H1 (cell line): ENCODE results near the gene LRRC42. TPM values are rescaled to one million over a fixed set of nuclear protein-coding genes. Genes with fewer than 3 reads are reported as not detected.

Experiments used
- CTCF ChIA-PET: fragments of 300-600 bp; sonication (Branson Sonifier 250); formaldehyde crosslinking; loops from one replicate; lab custom pipeline; 2021; ENCODE audit not compliant: partially characterized antibody; lab: Charles Lee
- POLR2A ChIA-PET: fragments of 300-600 bp; sonication (Branson Sonifier 250); formaldehyde crosslinking; loops from one replicate; lab custom pipeline; 2021; ENCODE audit warnings: inconsistent platforms; ENCODE audit not compliant: partially characterized antibody; lab: Charles Lee
- DNase-seq, 2 experiments: peaks; one replicate each; pipeline versions ENCODE4 v3.0.0 to v3.0.0-alpha.2; 2010 to 2022; ENCODE audit warnings: low spot score in 2 of 2, low read depth in 1 of 2, mixed read lengths in 1 of 2
- FAIRE-seq: peaks from 2 replicates; lab custom pipeline; 2011; peaks lifted over from hg19 to GRCh38; lab: Jason Lieb, UNC
- H2AFZ ChIP-seq: 2 replicates; pipeline ENCODE4 v1.8.1; 2012; ENCODE audit warnings: low read length, inconsistent platforms
- H2AK5ac ChIP-seq: 2 replicates; pipeline ENCODE4 v1.6.1; 2013; ENCODE audit warnings: low read depth, low read length
- H2BK120ac ChIP-seq: replicated peaks from 2 replicates; pipeline ENCODE3; 2013; ENCODE audit warnings: low read depth, low read length, inconsistent platforms
- H2BK12ac ChIP-seq: 2 replicates; pipeline ENCODE4 v1.6.1; 2013; ENCODE audit warnings: low read depth, low read length
- H2BK15ac ChIP-seq: 2 replicates; pipeline ENCODE4 v1.6.1; 2013; ENCODE audit warnings: low read length
- H2BK20ac ChIP-seq: 2 replicates; pipeline ENCODE4 v1.6.1; 2013; ENCODE audit warnings: low read length
- H2BK5ac ChIP-seq: 2 replicates; pipeline ENCODE4 v1.6.1; 2013; ENCODE audit warnings: low read depth, low read length
- H3K14ac ChIP-seq: 2 replicates; pipeline ENCODE4 v1.6.1; 2013; ENCODE audit warnings: inconsistent platforms; ENCODE audit not compliant: insufficient read length
- H3K18ac ChIP-seq: 2 replicates; pipeline ENCODE4 v1.6.1; 2013; ENCODE audit warnings: low read length; ENCODE audit errors: extremely low read depth
- H3K23ac ChIP-seq: 2 replicates; pipeline ENCODE4 v1.6.1; 2013; ENCODE audit warnings: inconsistent platforms; ENCODE audit not compliant: insufficient read length
- H3K23me2 ChIP-seq: 2 replicates; pipeline ENCODE4 v1.6.1; 2013; ENCODE audit warnings: low read depth, low read length
- H3K27ac ChIP-seq: 2 replicates; pipeline ENCODE4 v1.6.1; 2011; ENCODE audit warnings: low read depth, low read length, inconsistent platforms
- H3K27me3 ChIP-seq, 4 experiments: replicated peaks in 1 of 4; 1 replicate in 1 of 4; 2 replicates in 3 of 4; pipeline versions ENCODE4 v1.6.1 to v1.8.1; 2011 to 2013; ENCODE audit warnings: low read length in 3 of 4, mild to moderate bottlenecking in 3 of 4, inconsistent platforms in 2 of 4, mixed read lengths in 2 of 4, moderate library complexity in 1 of 4; ENCODE audit not compliant: control insufficient read depth in 3 of 4, insufficient read depth in 3 of 4; ENCODE audit errors: extremely low read depth in 1 of 4
- H3K36me3 ChIP-seq, 4 experiments: 2 replicates each; pipeline versions ENCODE4 v1.6.1 to v1.8.1; 2011 to 2013; ENCODE audit warnings: mild to moderate bottlenecking in 4 of 4, low read length in 3 of 4, moderate library complexity in 2 of 4, control low read depth in 1 of 4, inconsistent platforms in 1 of 4; ENCODE audit not compliant: insufficient read depth in 4 of 4, control insufficient read depth in 2 of 4
- H3K4ac ChIP-seq: replicated peaks from 2 replicates; pipeline ENCODE3; 2013; ENCODE audit warnings: low read length, low read depth, mixed read lengths, inconsistent platforms; ENCODE audit not compliant: insufficient read length
- H3K4me1 ChIP-seq, 4 experiments: replicated peaks in 1 of 4; 1 replicate in 1 of 4; 2 replicates in 3 of 4; pipeline versions ENCODE4 v1.6.1 to v1.8.1; 2011 to 2013; ENCODE audit warnings: low read length in 3 of 4, inconsistent platforms in 2 of 4, mixed read lengths in 1 of 4; ENCODE audit not compliant: insufficient read depth in 4 of 4, control insufficient read depth in 3 of 4
- H3K4me2 ChIP-seq, 2 experiments: 2 replicates each; pipeline versions ENCODE4 v1.6.1 to v1.8.1; 2011 to 2013; ENCODE audit warnings: low read depth in 2 of 2, low read length in 2 of 2, control low read depth in 1 of 2, inconsistent platforms in 1 of 2, mild to moderate bottlenecking in 1 of 2; ENCODE audit not compliant: insufficient read depth in 1 of 2
- H3K4me3 ChIP-seq, 4 experiments: fragments of 200-600, 300-600 bp in 1 of 4; sonication (generic), shearing (Covaris generic), sonication (Bioruptor Twin) in 1 of 4; 2 replicates each; pipeline versions ENCODE4 v1.5.1 to v1.8.1; 2011 to 2016; ENCODE audit warnings: low read length in 4 of 4, low read depth in 3 of 4, control low read depth in 2 of 4, inconsistent platforms in 2 of 4, mild to moderate bottlenecking in 2 of 4, mixed read lengths in 1 of 4, moderate library complexity in 1 of 4; ENCODE audit not compliant: insufficient read depth in 2 of 4; ENCODE audit errors: extremely low read depth in 1 of 4
- H3K56ac ChIP-seq: replicated peaks from 2 replicates; pipeline ENCODE3; 2013; ENCODE audit warnings: low read depth, mild to moderate bottlenecking, mixed read lengths, low read length, inconsistent platforms; ENCODE audit not compliant: insufficient read length
- H3K79me1 ChIP-seq: 2 replicates; pipeline ENCODE4 v1.6.1; 2013; ENCODE audit warnings: low read depth, low read length, control low read depth
- H3K79me2 ChIP-seq, 2 experiments: 2 replicates each; pipeline versions ENCODE4 v1.6.1 to v1.8.1; 2012 to 2013; ENCODE audit warnings: low read length in 2 of 2, mild to moderate bottlenecking in 2 of 2, inconsistent platforms in 1 of 2; ENCODE audit not compliant: insufficient read depth in 2 of 2, control insufficient read depth in 1 of 2
- H3K9ac ChIP-seq, 4 experiments: replicated peaks in 1 of 4; 1 replicate in 1 of 4; 2 replicates in 3 of 4; pipeline versions ENCODE4 v1.6.1 to v1.8.1; 2011 to 2013; ENCODE audit warnings: low read depth in 3 of 4, low read length in 3 of 4, control low read depth in 2 of 4, mild to moderate bottlenecking in 2 of 4, moderate library complexity in 2 of 4, inconsistent platforms in 1 of 4; ENCODE audit errors: extremely low read depth in 1 of 4
- H3K9me3 ChIP-seq, 2 experiments: 2 replicates each; pipeline versions ENCODE4 v1.6.1 to v1.8.1; 2012 to 2013; ENCODE audit warnings: mild to moderate bottlenecking in 2 of 2, moderate library complexity in 2 of 2, control low read depth in 1 of 2, inconsistent platforms in 1 of 2, low read depth in 1 of 2, low read length in 1 of 2, mixed read lengths in 1 of 2; ENCODE audit not compliant: insufficient read depth in 2 of 2
- H4K20me1 ChIP-seq, 2 experiments: replicated peaks in 1 of 2; 2 replicates each; pipeline versions ENCODE3 to v1.8.1; 2011 to 2013; ENCODE audit warnings: inconsistent platforms in 2 of 2, low read length in 2 of 2, mild to moderate bottlenecking in 1 of 2; ENCODE audit not compliant: insufficient read depth in 2 of 2, control insufficient read depth in 1 of 2
- H4K5ac ChIP-seq: 2 replicates; pipeline ENCODE4 v1.6.1; 2013; ENCODE audit warnings: low read length, low read depth, mixed read lengths, inconsistent platforms; ENCODE audit not compliant: insufficient read length
- H4K8ac ChIP-seq: 2 replicates; pipeline ENCODE4 v1.8.0; 2013; ENCODE audit warnings: mild to moderate bottlenecking, moderate library complexity, low read length, inconsistent platforms; ENCODE audit not compliant: insufficient read depth; ENCODE audit errors: extremely low read depth
- H4K91ac ChIP-seq: replicated peaks from 2 replicates; pipeline ENCODE3; 2013; ENCODE audit warnings: low read length, mixed read lengths, inconsistent platforms; ENCODE audit not compliant: insufficient read length
- POU5F1 ChIP-seq: IDR thresholded peaks from 2 replicates; pipeline ENCODE4 v1.6.1; 2011; ENCODE audit warnings: low read depth, mild to moderate bottlenecking, low read length, moderate library complexity
- RBBP5 ChIP-seq: IDR thresholded peaks from 2 replicates; pipeline ENCODE4 v1.7.1; 2012; ENCODE audit warnings: low read depth, mild to moderate bottlenecking, inconsistent platforms, low read length, moderate library complexity, borderline replicate concordance
- SIRT6 ChIP-seq: IDR thresholded peaks from one replicate; pipeline ENCODE4 v1.7.1; 2012; ENCODE audit warnings: low read length, inconsistent platforms
- WGBS, 2 experiments: shearing (Covaris generic) in 1 of 2; methylation state at CpG; one replicate each; pipeline versions ENCODE4 v1.1.6 to v1.1.7; 2013 to 2015; ENCODE audit warnings: low lambda C conversion rate in 2 of 2, mixed read lengths in 2 of 2, inconsistent platforms in 1 of 2, low coverage in 1 of 2, missing lambda C conversion rate in 1 of 2; ENCODE audit not compliant: insufficient replicate concordance in 2 of 2, insufficient coverage in 1 of 2, insufficient read length in 1 of 2; ENCODE audit errors: extremely low coverage in 1 of 2, missing lambda C conversion rate in 1 of 2; 5-methylcytosine and 5-hydroxymethylcytosine counted together
- polyA plus RNA-seq, 7 experiments: library from polyadenylated mRNA; depleted of rRNA in 3 of 7; stranded (reverse) in 5 of 7; unstranded in 2 of 7; fragments of >200 nt in 5 of 7; fragments of 200-250 nt in 2 of 7; gene quantifications; 1 replicate in 5 of 7; 2 replicates in 1 of 7; 4 replicates in 1 of 7; pipeline versions ENCODE4 v1.2.1 to v1.2.3, GENCODE V29; 2011 to 2013; ENCODE audit warnings: missing spikeins in 2 of 7, mixed read lengths in 2 of 7
- total RNA-seq: library from RNA; stranded (reverse); fragmentation: NEBNext Ultra II Directional; extraction: Animal tissue kit (Norgen Biotek cat#: 25700); gene quantifications from 2 replicates; pipeline ENCODE4 v1.2.1, GENCODE V29; 2021

Gene LRRC42
- total and polyA plus RNA-seq, 2 of the 8 experiments (the other 6 are each of a cell fraction or from before 2014, with no cell fraction given) = 38.2 to 54.1 TPM

GRCh38 chr1:53947172-53947907 lies 1.2 kb downstream of the LRRC42 start:
- Histone ChIP-seq H2BK20ac (no peak overlapping the region), H3K9me3 (no peaks in the 10 kb centered on the region), H2AFZ (no peak overlapping the region), H3K4me1 (peaks cover 4 to 18% (median 13%) of the 10 kb centered on the region in 4 experiments), H3K56ac (no peak overlapping the region), H3K4me2 (peak overlapping the region; percentile 82 to 96), H3K23me2 (peaks cover 14% of the 10 kb centered on the region), H3K18ac (0 out of 2 replicates have a peak overlapping the region, but pooled peaks have one; percentile 52), H3K36me3 (peaks cover 0 to 6% (median 3%) of the 10 kb centered on the region in 4 experiments; a peak in 6 of 8 replicates), H4K91ac (peak overlapping the region; percentile 2), H2BK5ac (no peak overlapping the region), H4K8ac (no peak overlapping the region), H3K27ac (no peak overlapping the region), H2BK120ac (no peak overlapping the region), H4K5ac (no peak overlapping the region), H3K4me3 (peak overlapping the region; percentile 65 to 98 (median 74); a peak in 7 of 8 replicates), H3K14ac (no peak overlapping the region), H4K20me1 (peaks cover 7 to 11% of the 10 kb centered on the region in 2 experiments), H3K79me1 (peaks cover 16% of the 10 kb centered on the region), H2AK5ac (no peak overlapping the region), H3K4ac (no peak overlapping the region), H3K9ac (peak overlapping the region in 3 of 4 experiments; percentile 5 to 41 (median 13); a peak in 3 of 7 replicates), H3K23ac (no peak overlapping the region), H2BK15ac (no peak overlapping the region), H2BK12ac (no peak overlapping the region), H3K27me3 (no peaks in the 10 kb centered on the region), H3K79me2 (peaks cover 3 to 50% of the 10 kb centered on the region in 2 experiments; a peak in 3 of 4 replicates)
- no peak for TF ChIP-seq SIRT6
- no peak for TF ChIP-seq POU5F1
- no peak for TF ChIP-seq RBBP5
- FAIRE-seq (no peak), DNase-seq (no peak)
- 40% methylated on average over 6 of the region's 6 CpGs; no CpG with 5 or more reads in 1 of the 2 experiments for WGBS, 2 experiments
- CTCF ChIA-PET = interaction anchor here (1.1 to 7.6 kb wide), 16 partner anchors 9 to 86 kb away, joined by 3 to 123 read pairs (median 8); partner anchors contain the start of genes DIO1, LDLRAD1 and YIPF1
- POLR2A ChIA-PET = interaction anchor here (1.0 to 2.2 kb wide), 5 partner anchors 9 to 86 kb away, joined by 3 to 7 read pairs (median 5); no protein-coding TSS in a partner anchor
